Activated CD8-positive, alpha-beta memory T cell treated with anti-CD3 and anti-CD28 coated beads, Interleukin-2, amount 50 U/mL, for 1 hour (primary cell): ENCODE data around the gene TDRD7.

Experiments used
- DNase-seq: peaks from one replicate; pipeline ENCODE4 v3.0.0-alpha.2; 2020; ENCODE audit errors: extremely low read depth

TDRD7 gene

DNA sequence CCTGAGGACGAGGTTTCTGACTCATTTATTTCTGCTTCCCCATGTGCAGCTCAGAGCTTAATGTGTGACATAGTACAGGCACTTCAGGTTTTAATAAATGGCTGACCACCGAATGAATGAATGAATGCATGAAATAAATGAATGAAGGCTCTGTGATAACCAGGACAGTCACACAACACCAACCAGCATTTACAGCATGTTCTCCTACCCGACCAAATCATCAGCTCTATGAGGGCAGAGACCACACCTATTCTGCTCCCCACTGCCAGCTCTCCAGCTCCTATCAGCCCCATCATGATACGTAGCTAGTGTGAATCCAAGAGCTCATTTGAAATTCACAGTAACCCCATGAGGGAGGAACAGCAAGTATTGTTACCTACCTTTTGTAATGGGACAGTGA lies 94.4 kb downstream of the TDRD7 start:
- DNase-seq: no peak

DNA sequence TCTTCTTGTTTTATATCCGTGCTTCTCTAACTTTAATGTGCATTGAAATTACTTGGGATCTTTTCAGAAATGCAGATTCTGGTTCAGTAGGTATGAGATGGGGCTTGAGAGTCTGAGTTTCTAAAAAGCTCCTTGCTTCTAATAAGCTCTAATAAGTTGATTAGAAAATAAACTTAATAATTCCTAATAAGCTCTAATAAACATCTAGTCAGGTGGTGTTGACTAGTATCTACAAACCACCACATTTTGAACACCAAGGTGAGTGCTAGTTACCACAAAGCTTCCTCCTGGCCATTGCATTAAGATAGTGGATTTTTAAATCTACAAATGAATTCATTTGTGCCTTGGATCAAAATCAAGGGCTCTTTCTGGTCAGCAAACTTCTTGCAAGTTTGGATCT lies 94.9 kb downstream of the TDRD7 start:
- DNase-seq: no peak

DNA sequence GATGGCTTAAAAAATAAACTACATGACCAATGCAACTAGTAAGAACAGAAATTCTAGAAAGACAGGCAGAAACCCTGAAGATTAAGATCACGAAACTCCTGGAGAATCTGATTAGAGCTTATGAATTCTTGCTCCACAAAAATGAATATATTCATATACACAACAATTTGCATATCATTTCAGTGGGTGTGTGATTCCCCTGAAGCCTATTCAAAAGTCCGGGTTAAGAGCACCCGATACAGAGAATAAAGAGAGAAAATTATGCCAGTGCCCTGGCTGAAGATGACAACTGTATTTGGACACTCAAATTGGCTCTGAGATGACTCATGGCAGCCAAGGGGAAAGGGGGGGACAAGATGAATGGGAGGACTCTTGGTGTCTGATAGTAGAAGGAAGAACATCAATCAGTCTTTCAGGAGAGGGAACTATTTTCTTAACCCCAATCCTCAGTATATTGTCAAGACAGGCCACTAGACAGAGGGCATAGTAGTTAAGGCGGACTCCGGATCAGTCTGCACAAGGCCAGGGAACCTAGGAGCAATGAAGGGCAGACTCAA lies 95.6 kb downstream of the TDRD7 start:
- no peak for DNase-seq

DNA sequence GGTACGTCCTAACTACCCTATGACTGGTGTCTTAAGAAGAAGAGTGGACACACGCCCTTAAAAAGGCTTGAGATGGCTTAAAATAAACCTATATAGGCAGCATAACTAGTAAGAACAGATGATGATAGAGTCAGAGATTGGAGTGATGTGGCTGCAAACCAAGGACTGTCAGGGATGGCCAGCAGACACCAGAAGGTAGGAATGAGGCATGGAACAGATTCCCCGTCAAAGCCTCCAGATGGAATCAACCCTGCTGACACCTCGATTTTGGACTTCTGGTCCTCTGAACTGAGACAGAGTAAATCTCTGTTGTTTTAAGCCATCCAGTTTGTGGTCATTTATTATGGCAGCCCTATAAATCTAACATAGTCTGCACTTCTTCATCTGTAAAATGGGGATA lies 97.0 kb downstream of the TDRD7 start:
- DNase-seq: no peak

GRCh38 chr9:97510797-97511654 lies 99.1 kb downstream of the TDRD7 start:
- no peak for DNase-seq

DNA sequence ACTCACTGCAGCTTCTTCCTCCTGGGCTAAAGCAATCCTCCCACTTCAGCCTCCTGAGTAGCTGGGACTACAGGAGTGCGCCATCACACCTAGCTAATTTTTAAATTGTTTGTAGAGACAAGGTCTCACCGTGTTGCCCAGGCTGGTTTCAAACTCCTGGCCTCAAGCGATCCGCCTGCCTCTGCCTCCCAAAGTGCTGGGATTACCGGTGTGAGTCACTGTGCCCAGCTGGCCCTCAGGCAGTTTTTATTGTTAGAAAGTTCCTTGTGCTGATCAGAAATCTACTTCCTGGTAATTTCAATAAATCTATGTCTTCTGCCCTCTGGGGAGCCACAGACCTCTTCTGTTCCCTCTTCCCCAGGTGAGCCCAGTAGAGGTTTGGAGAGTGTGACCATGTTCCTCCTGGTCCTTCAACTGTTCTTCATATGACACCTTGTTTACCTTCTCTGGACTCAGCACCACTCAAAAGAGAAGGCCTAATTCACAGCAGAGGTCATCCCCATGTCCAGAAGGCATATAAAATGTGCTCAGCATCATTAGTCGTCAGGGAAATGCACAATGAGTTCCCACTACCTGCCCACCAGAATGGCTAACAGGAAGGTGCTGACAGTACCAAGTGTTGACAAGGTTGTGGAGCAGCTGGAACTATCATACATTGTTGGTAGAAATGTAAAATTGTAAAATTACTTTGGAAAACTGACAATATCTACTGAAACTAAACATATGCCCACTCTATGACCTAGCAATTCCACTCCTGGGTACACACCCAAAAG lies 99.9 kb downstream of the TDRD7 start:
- no peak for DNase-seq

DNA sequence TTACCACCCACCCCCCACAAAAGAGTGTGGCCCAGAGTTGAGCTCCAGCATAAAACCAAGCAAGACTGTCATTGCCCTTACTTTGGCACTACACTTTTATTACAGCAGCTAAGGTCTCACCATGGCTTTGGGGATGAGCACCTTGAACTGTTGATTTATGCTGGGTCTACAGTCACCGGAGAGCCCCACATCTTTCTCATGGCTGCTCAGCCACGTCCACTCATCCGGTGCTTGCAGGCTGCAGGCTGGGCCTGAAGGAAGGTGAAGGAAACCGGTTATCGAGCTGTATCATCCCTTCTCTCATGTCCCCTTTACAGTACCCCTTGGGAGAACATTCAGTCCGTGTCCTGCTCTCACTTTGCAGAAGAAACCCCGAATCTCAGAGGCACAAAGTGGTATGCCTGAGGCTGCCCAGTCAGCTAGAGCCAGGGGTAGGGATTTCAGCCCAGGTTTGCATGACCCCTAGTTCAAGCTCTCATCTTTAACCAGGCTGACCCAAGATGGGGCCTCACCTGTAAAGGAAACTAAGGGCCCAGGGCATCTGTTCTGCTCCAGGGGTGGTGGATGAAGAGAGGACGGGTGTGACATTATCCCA lies 101.2 kb downstream of the TDRD7 start:
- DNase-seq: no peak

DNA sequence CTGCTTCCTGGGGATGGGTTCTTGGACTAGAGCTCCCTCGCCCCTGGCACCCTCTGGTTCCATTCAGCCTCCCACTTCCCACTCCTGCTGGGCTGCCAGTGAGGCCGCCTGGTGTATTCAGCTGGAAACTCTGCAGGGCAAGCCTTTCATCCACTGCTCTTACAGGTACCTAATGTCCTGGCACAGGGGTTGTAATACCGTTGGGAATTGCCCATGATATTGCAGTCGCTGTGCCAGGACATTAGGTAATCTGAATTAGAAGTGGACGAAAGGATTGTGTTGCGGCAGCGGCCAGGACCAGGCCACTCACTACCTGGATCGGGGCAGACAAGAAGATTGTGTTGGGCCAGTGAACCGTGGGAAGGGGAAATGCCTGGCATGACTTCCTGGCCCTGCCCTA lies 102.6 kb downstream of the TDRD7 start:
- DNase-seq: no peak

GRCh38 chr9:97515662-97516061 lies 103.8 kb downstream of the TDRD7 start:
- DNase-seq: no peak

DNA sequence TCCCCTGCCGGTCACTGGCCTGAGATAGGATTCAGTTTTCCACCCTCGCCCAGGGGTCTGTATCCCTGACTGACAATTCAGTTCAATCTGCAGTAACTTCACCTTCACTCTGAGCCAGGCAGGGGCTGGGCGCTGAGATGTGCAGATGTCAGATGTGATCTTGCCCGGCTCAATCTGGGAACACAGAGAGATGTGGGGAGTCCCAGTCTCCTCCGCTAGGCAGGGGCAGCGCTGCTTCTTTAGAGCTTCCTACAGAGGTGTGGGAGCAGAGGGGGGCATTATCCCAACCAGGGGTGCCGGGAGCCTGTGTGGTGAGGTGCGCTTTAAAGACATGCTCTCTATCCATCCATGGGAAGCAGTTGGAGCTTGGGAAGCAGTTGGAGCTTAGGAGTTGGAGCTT lies 104.2 kb downstream of the TDRD7 start:
- no peak for DNase-seq

DNA sequence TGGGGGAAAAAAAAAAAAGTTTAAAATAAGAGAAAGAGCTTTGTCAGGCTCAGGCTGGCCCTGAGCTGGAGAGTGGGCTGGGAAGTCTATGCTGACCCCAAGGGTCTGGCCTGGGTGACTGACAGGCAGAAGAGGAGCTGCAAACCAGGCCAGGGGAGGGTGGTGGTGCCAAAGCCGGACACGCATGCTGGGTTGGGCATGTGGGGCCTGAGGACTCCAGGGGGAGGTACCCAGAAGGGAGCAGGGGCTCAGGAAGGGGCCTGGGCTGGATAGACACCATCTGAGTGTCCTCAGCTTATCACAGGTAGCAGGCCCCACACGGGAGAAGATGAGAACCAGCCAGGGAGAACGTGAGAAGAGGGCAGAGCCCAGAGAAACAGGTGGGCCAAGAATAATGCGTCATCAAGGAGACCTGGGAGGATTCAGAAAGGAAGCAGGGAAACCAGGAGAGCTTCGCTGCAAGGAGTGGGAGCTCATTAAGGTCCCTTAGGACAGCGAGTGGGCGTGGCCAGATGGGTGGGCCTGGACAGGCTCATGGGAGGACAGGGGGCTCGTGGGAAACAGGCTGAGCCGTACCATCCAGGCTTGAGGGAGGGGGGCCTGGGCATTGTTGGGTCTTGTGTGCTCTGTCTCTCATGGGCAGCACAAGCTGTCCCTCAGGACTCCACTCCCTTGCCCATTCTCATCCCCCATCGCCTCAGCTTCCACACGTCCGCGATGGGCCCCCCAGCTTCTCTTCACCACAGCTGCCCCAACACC lies 105.6 kb downstream of the TDRD7 start:
- DNase-seq: no peak

GRCh38 chr9:97518166-97518908 lies 106.4 kb downstream of the TDRD7 start:
- DNase-seq: no peak

GRCh38 chr9:97518909-97519307 lies 107.0 kb downstream of the TDRD7 start:
- DNase-seq: no peak

DNA sequence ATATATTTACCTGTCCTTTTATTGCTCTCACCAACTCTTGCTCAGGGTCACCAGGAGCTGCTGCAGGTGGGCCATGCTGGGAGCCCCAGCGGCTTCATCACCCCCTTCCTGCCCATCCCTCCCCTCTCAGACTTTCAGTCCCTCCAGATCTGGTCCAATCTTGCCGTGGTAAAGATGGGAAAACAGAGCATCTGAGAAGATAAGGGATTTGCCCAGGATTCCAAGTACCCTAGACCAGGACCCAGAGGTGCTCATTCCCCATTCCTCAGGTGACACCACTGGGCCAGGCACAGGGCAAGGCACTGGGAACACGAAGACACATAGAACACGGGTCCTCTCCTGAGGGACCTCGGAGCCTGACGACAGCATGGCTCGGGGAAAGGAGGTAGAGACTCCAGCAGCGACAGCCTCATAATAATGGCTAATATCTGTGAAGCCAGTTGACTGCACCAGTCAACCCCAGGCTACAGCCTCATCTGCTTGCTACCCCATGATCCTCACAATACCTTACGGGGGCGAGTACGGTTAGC lies 107.6 kb downstream of the TDRD7 start:
- no peak for DNase-seq

- DNase-seq: no peak
These were observed 109.9 kb downstream of the TDRD7 start for GRCh38 chr9:97521576-97522333.

- no peak for DNase-seq
These were observed 112.5 kb downstream of the TDRD7 start for GRCh38 chr9:97524424-97524823.

GRCh38 chr9:97525451-97525850 lies 113.6 kb downstream of the TDRD7 start:
- no peak for DNase-seq

DNA sequence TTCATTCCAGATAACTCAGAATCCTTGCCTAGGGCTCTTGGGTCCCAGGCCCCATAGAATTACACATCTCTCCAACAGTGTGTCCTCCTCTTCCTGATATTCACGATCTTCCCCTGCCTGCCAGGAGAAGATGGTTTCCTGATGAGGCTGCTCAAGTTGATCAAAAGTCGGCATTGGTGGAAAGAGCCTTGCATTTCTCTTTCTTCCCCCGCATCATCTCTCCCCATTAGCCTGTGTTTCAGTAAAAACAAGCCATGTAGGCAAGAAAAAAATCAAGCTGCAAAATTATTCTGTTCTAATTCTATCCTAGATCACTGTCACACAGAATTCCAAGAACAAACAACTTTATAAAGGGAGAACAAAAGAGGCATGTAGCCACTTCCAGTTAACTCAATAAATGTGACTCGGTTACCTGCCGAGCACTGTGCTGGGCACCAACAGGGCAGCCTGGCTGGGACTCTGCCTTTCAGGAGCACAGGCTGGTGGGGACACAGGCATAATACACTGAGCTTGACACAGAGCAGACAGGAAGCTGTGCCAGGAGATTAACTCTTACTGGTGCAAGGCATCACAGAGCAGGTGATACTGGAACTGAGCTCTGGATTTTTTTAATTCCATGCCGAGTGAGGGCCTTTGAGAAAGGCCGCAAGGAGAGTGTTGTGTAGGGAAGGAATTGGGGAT lies 115.1 kb downstream of the TDRD7 start:
- no peak for DNase-seq
